Stimulated activated CD4-positive, alpha-beta T cell treated with anti-CD3 and anti-CD28 coated beads, TNF-alpha, amount 100 ng/mL, for 48 hours (primary cell): ENCODE measurements around the gene RBM38.

ENCODE experiments used
- DNase-seq, 3 donors: peaks; one replicate each; pipeline ENCODE4 v3.0.0-alpha.2; 2020; ENCODE audit warnings: low read depth in 3 of 3

The RBM38 gene

GRCh38 chr20:57451431-57451794, 60.2 kb downstream of the RBM38 start:
- no peak for DNase-seq

- DNase-seq = no peak
These were observed 60.8 kb downstream of the RBM38 start for GRCh38 chr20:57451795-57452661.

- DNase-seq = no peak
These were observed 64.2 kb downstream of the RBM38 start for GRCh38 chr20:57455386-57455785.

- no peak for DNase-seq
These were observed 64.9 kb downstream of the RBM38 start for GRCh38 chr20:57456116-57456515.

- DNase-seq = no peak
These were observed 66.3 kb downstream of the RBM38 start for GRCh38 chr20:57457243-57458095.

GRCh38 chr20:57458400-57459160, 67.4 kb downstream of the RBM38 start:
- DNase-seq = no peak
